ENCODE results near the gene TBC1D22B. TPM values are rescaled to one million over a fixed set of nuclear protein-coding genes. Genes with fewer than 3 reads are reported as not detected.

TBC1D22B gene
- total and polyA plus RNA-seq, 2 of the 13 experiments (the other 11 are each of a cell fraction or from before 2014, with no cell fraction given): 9.7 to 12.9 TPM

- TF ChIP-seq, protein P1, sequence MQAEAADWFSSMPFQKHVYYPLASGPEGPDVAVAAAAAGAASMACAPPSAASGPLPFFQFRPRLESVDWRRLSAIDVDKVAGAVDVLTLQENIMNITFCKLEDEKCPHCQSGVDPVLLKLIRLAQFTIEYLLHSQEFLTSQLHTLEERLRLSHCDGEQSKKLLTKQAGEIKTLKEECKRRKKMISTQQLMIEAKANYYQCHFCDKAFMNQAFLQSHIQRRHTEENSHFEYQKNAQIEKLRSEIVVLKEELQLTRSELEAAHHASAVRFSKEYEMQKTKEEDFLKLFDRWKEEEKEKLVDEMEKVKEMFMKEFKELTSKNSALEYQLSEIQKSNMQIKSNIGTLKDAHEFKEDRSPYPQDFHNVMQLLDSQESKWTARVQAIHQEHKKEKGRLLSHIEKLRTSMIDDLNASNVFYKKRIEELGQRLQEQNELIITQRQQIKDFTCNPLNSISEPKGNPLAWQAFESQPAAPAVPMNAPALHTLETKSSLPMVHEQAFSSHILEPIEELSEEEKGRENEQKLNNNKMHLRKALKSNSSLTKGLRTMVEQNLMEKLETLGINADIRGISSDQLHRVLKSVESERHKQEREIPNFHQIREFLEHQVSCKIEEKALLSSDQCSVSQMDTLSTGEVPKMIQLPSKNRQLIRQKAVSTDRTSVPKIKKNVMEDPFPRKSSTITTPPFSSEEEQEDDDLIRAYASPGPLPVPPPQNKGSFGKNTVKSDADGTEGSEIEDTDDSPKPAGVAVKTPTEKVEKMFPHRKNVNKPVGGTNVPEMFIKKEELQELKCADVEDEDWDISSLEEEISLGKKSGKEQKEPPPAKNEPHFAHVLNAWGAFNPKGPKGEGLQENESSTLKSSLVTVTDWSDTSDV (CRISPR knock-in tag; IDR thresholded peaks at IDR 0.05): no peak
- TF ChIP-seq ATF3 (CRISPR knock-in tag; IDR thresholded peaks at IDR 0.05) (peak; percentile 38; the same call in 1 of the 2 replicates), AKAP8 (CRISPR knock-in tag; IDR thresholded peaks at IDR 0.05) (no peak), IRX3 (CRISPR knock-in tag; IDR thresholded peaks at IDR 0.05; ENCODE audit: borderline replicate concordance, low read depth) (no peak), DDIT3 (CRISPR knock-in tag; IDR thresholded peaks at IDR 0.05) (no peak), TGIF2 (CRISPR knock-in tag; IDR thresholded peaks at IDR 0.05) (peak; percentile 48; the same call in 1 of the 2 replicates), PLRG1 (conservative IDR thresholded peaks at IDR 0.05) (no peak), RFXANK (CRISPR knock-in tag; IDR thresholded peaks at IDR 0.05) (no peak), ZNF510 (CRISPR knock-in tag; IDR thresholded peaks at IDR 0.05; ENCODE audit: low read depth) (no peak), ZNF264 (CRISPR knock-in tag; IDR thresholded peaks at IDR 0.05) (no peak), ZBED4 (CRISPR knock-in tag; IDR thresholded peaks at IDR 0.05; ENCODE audit: borderline replicate concordance) (no peak), NCOA1 (CRISPR knock-in tag; IDR thresholded peaks at IDR 0.05) (no peak), KLF6 (CRISPR knock-in tag; IDR thresholded peaks at IDR 0.05) (no peak), TMF1 (CRISPR knock-in tag; IDR thresholded peaks at IDR 0.05; ENCODE audit: low read depth) (no peak), ZNF234 (CRISPR knock-in tag; conservative IDR thresholded peaks at IDR 0.05) (no peak), ZMYM4 (CRISPR knock-in tag; IDR thresholded peaks at IDR 0.05) (peak; percentile 72), ZNF644 (CRISPR knock-in tag; IDR thresholded peaks at IDR 0.05; ENCODE audit: low read depth) (no peak), HMGA1 (CRISPR knock-in tag; conservative IDR thresholded peaks at IDR 0.05) (no peak), ARNT2 (CRISPR knock-in tag; IDR thresholded peaks at IDR 0.05; ENCODE audit: low read depth) (no peak), ZNF230 (CRISPR knock-in tag; IDR thresholded peaks at IDR 0.05) (no peak), ZNF546 (CRISPR knock-in tag; conservative IDR thresholded peaks at IDR 0.05) (no peak), ZNF24 (IDR thresholded peaks at IDR 0.05) (no peak), ZNF44 (CRISPR knock-in tag; IDR thresholded peaks at IDR 0.05) (no peak)
- TF ChIP-seq, protein P2, sequence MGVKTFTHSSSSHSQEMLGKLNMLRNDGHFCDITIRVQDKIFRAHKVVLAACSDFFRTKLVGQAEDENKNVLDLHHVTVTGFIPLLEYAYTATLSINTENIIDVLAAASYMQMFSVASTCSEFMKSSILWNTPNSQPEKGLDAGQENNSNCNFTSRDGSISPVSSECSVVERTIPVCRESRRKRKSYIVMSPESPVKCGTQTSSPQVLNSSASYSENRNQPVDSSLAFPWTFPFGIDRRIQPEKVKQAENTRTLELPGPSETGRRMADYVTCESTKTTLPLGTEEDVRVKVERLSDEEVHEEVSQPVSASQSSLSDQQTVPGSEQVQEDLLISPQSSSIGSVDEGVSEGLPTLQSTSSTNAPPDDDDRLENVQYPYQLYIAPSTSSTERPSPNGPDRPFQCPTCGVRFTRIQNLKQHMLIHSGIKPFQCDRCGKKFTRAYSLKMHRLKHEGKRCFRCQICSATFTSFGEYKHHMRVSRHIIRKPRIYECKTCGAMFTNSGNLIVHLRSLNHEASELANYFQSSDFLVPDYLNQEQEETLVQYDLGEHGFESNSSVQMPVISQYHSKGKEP (CRISPR knock-in tag; IDR thresholded peaks at IDR 0.05): no peak
Observed at GRCh38 chr6:37207903-37208456, 49.6 kb upstream of the TBC1D22B start (continued).

Measured in HepG2 (cell line).